GM12864 (cell line): ENCODE measurements around the gene HOXD12.

ENCODE experiments used
- DNase-seq: peaks from one replicate; pipeline ENCODE4 v3.0.0-alpha.2; 2011; ENCODE audit warnings: low read depth
- H3K4me3 ChIP-seq: 2 replicates; pipeline ENCODE4 v1.5.1; 2011; ENCODE audit warnings: mild to moderate bottlenecking, low read depth, low read length, control low read depth
- CTCF ChIP-seq: IDR thresholded peaks from 2 replicates; pipeline ENCODE4 v1.5.1; 2011; ENCODE audit warnings: low read depth, mild to moderate bottlenecking, moderate library complexity, low read length, control low read depth, inconsistent platforms; ENCODE audit errors: missing control alignments

Gene HOXD12

GRCh38 chr2:176138923-176139660 lies 39.5 kb downstream of the HOXD12 start:
- TF ChIP-seq CTCF = no peak
- no peak for DNase-seq
- no peak overlapping the region for H3K4me3 ChIP-seq

- no peak for TF ChIP-seq CTCF
- DNase-seq = no peak
- peak overlapping the region; percentile 56 for H3K4me3 ChIP-seq
Measured at GRCh38 chr2:176139661-176140512, 40.3 kb downstream of the HOXD12 start.

- no peak for DNase-seq
- peak overlapping the region; percentile 56 for H3K4me3 ChIP-seq
- TF ChIP-seq CTCF = peak; percentile 84
Measured at GRCh38 chr2:176140513-176141317, 41.1 kb downstream of the HOXD12 start.

GRCh38 chr2:176142281-176142680 lies 42.7 kb downstream of the HOXD12 start:
- no peak for TF ChIP-seq CTCF
- no peak for DNase-seq
- H3K4me3 ChIP-seq = no peak overlapping the region

- no peak for DNase-seq
- TF ChIP-seq CTCF = no peak
Measured at GRCh38 chr2:176145085-176145969, 45.7 kb downstream of the HOXD12 start.

GRCh38 chr2:176146101-176146500 lies 46.5 kb downstream of the HOXD12 start:
- TF ChIP-seq CTCF = no peak
- no peak overlapping the region for H3K4me3 ChIP-seq
- DNase-seq = no peak

More at GRCh38 chr2:176145085-176145969, 45.7 kb downstream of the HOXD12 start:
- H3K4me3 ChIP-seq = no peak overlapping the region
